GM19099 (cell line): ENCODE results near the gene AKAP7.

ENCODE experiments used
- POLR2A ChIP-seq: IDR thresholded peaks from 3 replicates; pipeline ENCODE4 v1.6.1; 2011; ENCODE audit warnings: low read depth; ENCODE audit not compliant: insufficient read length; ENCODE audit errors: extremely low read depth

AKAP7 gene

GRCh38 chr6:131169613-131170012 lies 34.3 kb downstream of the AKAP7 start:
- no peak for TF ChIP-seq POLR2A

GRCh38 chr6:131172222-131172621 lies 37.0 kb downstream of the AKAP7 start:
- no peak for TF ChIP-seq POLR2A

GRCh38 chr6:131173680-131174079 lies 38.4 kb downstream of the AKAP7 start:
- no peak for TF ChIP-seq POLR2A

GRCh38 chr6:131175564-131175963 lies 40.3 kb downstream of the AKAP7 start:
- TF ChIP-seq POLR2A, result no peak

- no peak for TF ChIP-seq POLR2A
These were observed 42.7 kb downstream of the AKAP7 start for GRCh38 chr6:131177996-131178395.

- no peak for TF ChIP-seq POLR2A
These were observed 47.7 kb downstream of the AKAP7 start for GRCh38 chr6:131182991-131183425.

GRCh38 chr6:131183427-131184095 lies 48.3 kb downstream of the AKAP7 start:
- no peak for TF ChIP-seq POLR2A

GRCh38 chr6:131191590-131191989 lies 56.3 kb downstream of the AKAP7 start:
- TF ChIP-seq POLR2A, result no peak

- no peak for TF ChIP-seq POLR2A
These were observed 62.4 kb downstream of the AKAP7 start for GRCh38 chr6:131197716-131198115.

GRCh38 chr6:131199568-131200272 lies 64.5 kb downstream of the AKAP7 start:
- TF ChIP-seq POLR2A, result no peak

- TF ChIP-seq POLR2A, result no peak
These were observed 70.4 kb downstream of the AKAP7 start for GRCh38 chr6:131205481-131206244.

GRCh38 chr6:131206463-131207251 lies 71.4 kb downstream of the AKAP7 start:
- TF ChIP-seq POLR2A, result no peak

GRCh38 chr6:131208787-131209186 lies 73.5 kb downstream of the AKAP7 start:
- no peak for TF ChIP-seq POLR2A

GRCh38 chr6:131210469-131210868 lies 75.2 kb downstream of the AKAP7 start:
- TF ChIP-seq POLR2A, result no peak

GRCh38 chr6:131212024-131212423 lies 76.8 kb downstream of the AKAP7 start:
- no peak for TF ChIP-seq POLR2A

- TF ChIP-seq POLR2A, result no peak
These were observed 77.6 kb downstream of the AKAP7 start for GRCh38 chr6:131212913-131213312.

- TF ChIP-seq POLR2A, result no peak
These were observed 78.3 kb downstream of the AKAP7 start for GRCh38 chr6:131213501-131213990.
